D721Med (cell line): ENCODE data around the gene CCDC192.

ENCODE experiments used
- DNase-seq: peaks from one replicate; pipeline ENCODE4 v3.0.0; 2011; ENCODE audit warnings: low spot score; ENCODE audit not compliant: insufficient read length
- FAIRE-seq: peaks from 2 replicates; lab custom pipeline; 2011; peaks lifted over from hg19 to GRCh38; lab: Jason Lieb, UNC
- TF ChIP-seq, protein P1 (sequence below): IDR thresholded peaks from 2 replicates; pipeline ENCODE4 v1.5.1; 2012; ENCODE audit warnings: mild to moderate bottlenecking, control low read depth; ENCODE audit not compliant: insufficient read depth; ENCODE audit errors: missing control alignments

CCDC192 gene

GRCh38 chr5:127919818-127920217 is 216.6 kb downstream of the CCDC192 start:
- DNase-seq (no peak), FAIRE-seq (no peak)
- TF ChIP-seq, protein P1, sequence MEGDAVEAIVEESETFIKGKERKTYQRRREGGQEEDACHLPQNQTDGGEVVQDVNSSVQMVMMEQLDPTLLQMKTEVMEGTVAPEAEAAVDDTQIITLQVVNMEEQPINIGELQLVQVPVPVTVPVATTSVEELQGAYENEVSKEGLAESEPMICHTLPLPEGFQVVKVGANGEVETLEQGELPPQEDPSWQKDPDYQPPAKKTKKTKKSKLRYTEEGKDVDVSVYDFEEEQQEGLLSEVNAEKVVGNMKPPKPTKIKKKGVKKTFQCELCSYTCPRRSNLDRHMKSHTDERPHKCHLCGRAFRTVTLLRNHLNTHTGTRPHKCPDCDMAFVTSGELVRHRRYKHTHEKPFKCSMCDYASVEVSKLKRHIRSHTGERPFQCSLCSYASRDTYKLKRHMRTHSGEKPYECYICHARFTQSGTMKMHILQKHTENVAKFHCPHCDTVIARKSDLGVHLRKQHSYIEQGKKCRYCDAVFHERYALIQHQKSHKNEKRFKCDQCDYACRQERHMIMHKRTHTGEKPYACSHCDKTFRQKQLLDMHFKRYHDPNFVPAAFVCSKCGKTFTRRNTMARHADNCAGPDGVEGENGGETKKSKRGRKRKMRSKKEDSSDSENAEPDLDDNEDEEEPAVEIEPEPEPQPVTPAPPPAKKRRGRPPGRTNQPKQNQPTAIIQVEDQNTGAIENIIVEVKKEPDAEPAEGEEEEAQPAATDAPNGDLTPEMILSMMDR = no peak

GRCh38 chr5:127920936-127921335 is 217.7 kb downstream of the CCDC192 start:
- no peak for FAIRE-seq
- TF ChIP-seq, protein P1 = no peak
- DNase-seq = no peak

DNA sequence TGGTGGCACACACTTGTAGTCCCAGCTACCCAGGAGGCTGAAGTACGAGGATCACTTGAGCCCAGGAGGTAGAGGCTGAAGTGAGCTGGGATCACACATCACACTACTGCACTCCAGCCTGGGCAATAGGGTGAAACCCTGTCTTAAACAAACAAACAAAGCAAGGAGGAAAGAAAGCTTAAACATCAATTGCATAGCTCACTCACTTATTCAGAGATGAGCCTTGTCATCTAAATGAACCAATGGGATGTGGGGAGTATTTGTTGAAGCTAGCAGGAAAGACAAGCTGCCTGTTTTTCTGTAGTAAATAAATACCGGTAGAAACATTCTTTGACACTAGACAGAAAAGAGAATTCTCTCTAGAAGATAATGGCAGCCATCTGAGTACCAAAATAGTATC is 219.4 kb downstream of the CCDC192 start:
- DNase-seq = no peak
- TF ChIP-seq, protein P1 = no peak
- FAIRE-seq = no peak

GRCh38 chr5:127923804-127924570 is 220.8 kb downstream of the CCDC192 start:
- no peak for FAIRE-seq
- DNase-seq = no peak
- TF ChIP-seq, protein P1 = no peak

- no peak for FAIRE-seq
- TF ChIP-seq, protein P1 = no peak
- no peak for DNase-seq
Observed at GRCh38 chr5:127924606-127925005, 221.4 kb downstream of the CCDC192 start.

- DNase-seq = no peak
- FAIRE-seq = no peak
- TF ChIP-seq, protein P1 = no peak
Observed at GRCh38 chr5:127925916-127926315, 222.7 kb downstream of the CCDC192 start.

DNA sequence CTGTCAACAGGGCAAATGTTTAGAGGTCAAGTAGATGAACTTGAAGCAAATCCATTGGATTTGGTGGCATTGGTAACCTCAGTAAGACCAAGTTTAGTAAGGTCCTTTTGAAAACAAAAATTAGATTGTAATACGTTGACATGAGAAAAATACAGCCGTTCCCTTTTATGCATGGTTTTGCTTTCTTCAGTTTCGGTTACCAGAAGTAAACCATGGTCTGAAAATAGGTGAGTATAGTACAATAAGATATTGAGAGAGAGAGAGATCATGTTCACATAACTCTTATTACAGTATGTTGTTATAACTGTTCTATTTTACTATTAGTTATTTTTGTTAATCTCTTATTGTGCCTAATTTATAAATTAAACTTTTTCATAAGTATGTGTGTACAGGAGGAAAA is 223.8 kb downstream of the CCDC192 start:
- TF ChIP-seq, protein P1 = no peak
- DNase-seq = no peak

More for the DNA sequence above, 223.8 kb downstream of the CCDC192 start:
- no peak for FAIRE-seq
